ENCODE measurements around the gene CD151.

DNA sequence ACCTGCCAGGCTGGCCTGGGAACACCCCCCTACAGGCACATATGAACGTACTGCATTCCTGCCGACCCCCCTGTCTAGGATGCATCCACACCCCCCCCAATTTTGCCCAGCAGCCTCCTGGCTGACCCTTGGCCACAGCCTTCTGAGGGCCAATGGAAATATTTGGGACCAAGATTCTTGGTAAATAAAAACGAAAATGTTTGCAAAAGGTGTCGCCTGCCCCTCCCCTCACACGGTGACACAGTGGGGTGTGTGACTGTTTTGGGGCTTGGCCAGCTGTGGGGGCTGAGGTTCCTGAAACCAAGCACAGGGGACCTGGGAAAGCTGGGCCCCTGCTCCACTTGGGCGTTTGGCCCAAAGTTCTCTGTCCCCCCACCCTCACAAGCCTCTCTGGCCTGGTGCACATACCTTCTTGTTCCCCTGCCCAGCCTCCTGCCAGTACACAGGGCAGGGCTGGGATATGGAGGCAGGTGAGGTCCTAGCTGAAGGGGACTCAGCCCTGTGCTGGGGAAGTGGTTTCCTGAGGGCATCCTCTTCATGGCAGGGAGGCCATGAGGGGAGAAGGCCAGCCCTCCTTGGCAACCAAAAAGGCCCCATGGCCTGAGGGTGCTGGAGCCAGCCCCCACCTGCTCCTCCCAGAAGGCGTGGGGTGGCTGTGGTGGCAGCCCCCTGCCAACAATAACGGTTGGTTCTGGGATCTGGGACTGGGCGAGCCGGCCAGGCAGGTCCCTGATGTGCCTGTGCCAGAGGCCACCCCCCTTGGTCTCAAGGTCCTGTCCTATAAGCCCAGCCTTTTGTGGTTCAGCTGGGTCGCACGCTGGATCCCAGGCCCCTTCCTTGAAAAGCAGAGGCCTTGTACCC lies 7.2 kb upstream of the CD151 start:
- TF ChIP-seq, protein P1, sequence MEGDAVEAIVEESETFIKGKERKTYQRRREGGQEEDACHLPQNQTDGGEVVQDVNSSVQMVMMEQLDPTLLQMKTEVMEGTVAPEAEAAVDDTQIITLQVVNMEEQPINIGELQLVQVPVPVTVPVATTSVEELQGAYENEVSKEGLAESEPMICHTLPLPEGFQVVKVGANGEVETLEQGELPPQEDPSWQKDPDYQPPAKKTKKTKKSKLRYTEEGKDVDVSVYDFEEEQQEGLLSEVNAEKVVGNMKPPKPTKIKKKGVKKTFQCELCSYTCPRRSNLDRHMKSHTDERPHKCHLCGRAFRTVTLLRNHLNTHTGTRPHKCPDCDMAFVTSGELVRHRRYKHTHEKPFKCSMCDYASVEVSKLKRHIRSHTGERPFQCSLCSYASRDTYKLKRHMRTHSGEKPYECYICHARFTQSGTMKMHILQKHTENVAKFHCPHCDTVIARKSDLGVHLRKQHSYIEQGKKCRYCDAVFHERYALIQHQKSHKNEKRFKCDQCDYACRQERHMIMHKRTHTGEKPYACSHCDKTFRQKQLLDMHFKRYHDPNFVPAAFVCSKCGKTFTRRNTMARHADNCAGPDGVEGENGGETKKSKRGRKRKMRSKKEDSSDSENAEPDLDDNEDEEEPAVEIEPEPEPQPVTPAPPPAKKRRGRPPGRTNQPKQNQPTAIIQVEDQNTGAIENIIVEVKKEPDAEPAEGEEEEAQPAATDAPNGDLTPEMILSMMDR (conservative IDR thresholded peaks at IDR 0.05; ENCODE audit: low read depth, low read length), result no peak
- TF ChIP-seq EZH2 (IDR thresholded peaks at IDR 0.05; ENCODE audit: borderline replicate concordance, low read depth, low read length, poor library complexity, severe bottlenecking), result no peak
